ENCODE results near the gene DYNLT1. TPM values are rescaled to one million over a fixed set of nuclear protein-coding genes. Genes with fewer than 3 reads are reported as not detected.

The DYNLT1 gene
- total RNA-seq (2022) (156 and 167 TPM in 2 replicates), Bru-seq, nascent RNA (percentile 96 among the genes with signal in this experiment), BruChase-seq, experiment 1, labeled RNA remaining after a 6-hour chase (percentile 96 among the genes with signal in this experiment), BruChase-seq, experiment 2, labeled RNA remaining after a 2-hour chase (percentile 93 among the genes with signal in this experiment)
- long read RNA-seq, transcript DYNLT1-203 (5 exons, 726 nt), result major isoform, 318 of 357 reads
- long read RNA-seq, partial matches to known transcripts, result 20 of 357 reads
- long read RNA-seq, other reads (novel, unspliced or antisense), result 15 of 357 reads

GRCh38 chr6:158644231-158645063, at the start of gene DYNLT1:
Gene DYNLT1, minus strand, starts transcription at chr6:158644743. Its CDS starts 35 bp downstream, at chr6:158644708.
- peaks cover 69% of the 10 kb centered on the region for H3K4me1 Mint-ChIP-seq (ENCODE audit: low read depth, unreplicated experiment)
- H3K36me3 Mint-ChIP-seq (ENCODE audit: insufficient read depth, unreplicated experiment), result peaks cover 63% of the 10 kb centered on the region
- BruUV-seq (replicated peaks), result no TSS peak
- no peaks in the 10 kb centered on the region for H3K27me3 Mint-ChIP-seq (ENCODE audit: unreplicated experiment)
- intact Hi-C loops (cut with micrococcal nuclease; ENCODE audit: unreplicated experiment), result loop anchor here (5.0 kb wide), 2 partner anchors 48 to 358 kb away; partner anchors contain the start of gene RSPH3
- no peak for TF ChIP-seq CTCF (IDR thresholded peaks at IDR 0.05; ENCODE audit: unreplicated experiment)
- CTCF ChIA-PET, result interaction anchor here (0.6 to 2.2 kb wide), 4 partner anchors 16 to 1819 kb away, joined by 3 to 13 read pairs (median 4); no protein-coding TSS in a partner anchor
- peak within 1 kb of the TSS; percentile 93 for H3K4me3 Mint-ChIP-seq (ENCODE audit: low read depth, unreplicated experiment)
- peak within 1 kb of the TSS; percentile 94 for H3K27ac Mint-ChIP-seq (ENCODE audit: unreplicated experiment)
- H3K9me3 Mint-ChIP-seq (ENCODE audit: low read depth, unreplicated experiment), result no peaks in the 10 kb centered on the region
- DNase-seq, result peak; percentile 98

- Mint-ChIP-seq H3K27me3 (ENCODE audit: unreplicated experiment) (no peaks in the 10 kb centered on the region), H3K9me3 (ENCODE audit: low read depth, unreplicated experiment) (no peaks in the 10 kb centered on the region), H3K36me3 (ENCODE audit: insufficient read depth, unreplicated experiment) (no peaks in the 10 kb centered on the region), H3K27ac (ENCODE audit: unreplicated experiment) (no peak overlapping the region), H3K4me3 (ENCODE audit: low read depth, unreplicated experiment) (no peak overlapping the region), H3K4me1 (ENCODE audit: low read depth, unreplicated experiment) (peaks cover 10% of the 10 kb centered on the region)
- no peak for DNase-seq
- no TSS peak for BruUV-seq (replicated peaks)
- CTCF ChIA-PET, result interaction anchor here (0.6 kb wide), 1 partner anchor 119 kb away, joined by 4 read pairs; no protein-coding TSS in a partner anchor
- no peak for TF ChIP-seq CTCF (IDR thresholded peaks at IDR 0.05; ENCODE audit: unreplicated experiment)
- intact Hi-C loops (cut with micrococcal nuclease; ENCODE audit: unreplicated experiment), result no loop called here
Observed at GRCh38 chr6:158688860-158689259, 44.3 kb upstream of the DYNLT1 start.

GRCh38 chr6:158687506-158687905, 43.0 kb upstream of the DYNLT1 start:
- CTCF ChIA-PET, result no interaction called here
- Mint-ChIP-seq H3K9me3 (ENCODE audit: low read depth, unreplicated experiment) (no peaks in the 10 kb centered on the region), H3K27ac (ENCODE audit: unreplicated experiment) (no peak overlapping the region), H3K27me3 (ENCODE audit: unreplicated experiment) (no peaks in the 10 kb centered on the region), H3K36me3 (ENCODE audit: insufficient read depth, unreplicated experiment) (no peaks in the 10 kb centered on the region), H3K4me1 (ENCODE audit: low read depth, unreplicated experiment) (peaks cover 10% of the 10 kb centered on the region), H3K4me3 (ENCODE audit: low read depth, unreplicated experiment) (no peak overlapping the region)
- TF ChIP-seq CTCF (IDR thresholded peaks at IDR 0.05; ENCODE audit: unreplicated experiment), result no peak
- no TSS peak for BruUV-seq (replicated peaks)
- intact Hi-C loops (cut with micrococcal nuclease; ENCODE audit: unreplicated experiment), result no loop called here
- no peak for DNase-seq

- TF ChIP-seq CTCF (IDR thresholded peaks at IDR 0.05; ENCODE audit: unreplicated experiment), result no peak
- BruUV-seq (replicated peaks), result no TSS peak
- no peak for DNase-seq
- peaks cover 10% of the 10 kb centered on the region for H3K4me1 Mint-ChIP-seq (ENCODE audit: low read depth, unreplicated experiment)
- no peak overlapping the region for H3K4me3 Mint-ChIP-seq (ENCODE audit: low read depth, unreplicated experiment)
- CTCF ChIA-PET, result interaction anchor here (0.6 kb wide), 1 partner anchor 47 kb away, joined by 5 read pairs; no protein-coding TSS in a partner anchor
- no peak overlapping the region for H3K27ac Mint-ChIP-seq (ENCODE audit: unreplicated experiment)
- intact Hi-C loops (cut with micrococcal nuclease; ENCODE audit: unreplicated experiment), result no loop called here
- no peaks in the 10 kb centered on the region for H3K27me3 Mint-ChIP-seq (ENCODE audit: unreplicated experiment)
- no peaks in the 10 kb centered on the region for H3K36me3 Mint-ChIP-seq (ENCODE audit: insufficient read depth, unreplicated experiment)
- no peaks in the 10 kb centered on the region for H3K9me3 Mint-ChIP-seq (ENCODE audit: low read depth, unreplicated experiment)
Observed at GRCh38 chr6:158686791-158687381, 42.3 kb upstream of the DYNLT1 start.

All from Calu3 (cell line).